ENCODE data around the gene SOX3. TPM values are rescaled to one million over a fixed set of nuclear protein-coding genes. Genes with fewer than 3 reads are reported as not detected.

The SOX3 gene
- total RNA-seq, 2 experiments from 2014 or later: not detected

- no peak overlapping the region for H3K4me2 ChIP-seq (ENCODE audit: low read length)
- TF ChIP-seq CTCF (conservative IDR thresholded peaks at IDR 0.05; ENCODE audit: low read length): no peak
- no peak for TF ChIP-seq EZH2phosphoT487 (IDR thresholded peaks at IDR 0.05; ENCODE audit: borderline replicate concordance, low read depth, low read length)
- intact Hi-C loops (cut with micrococcal nuclease; ENCODE audit: unreplicated experiment): no loop called here
- no peak overlapping the region for H2AFZ ChIP-seq (ENCODE audit: low read length)
- H3K9me3 ChIP-seq (ENCODE audit: low read length): no peaks in the 10 kb centered on the region
- ChIA-PET CTCF (ENCODE audit: unreplicated experiment) (no interaction called here), POLR2A (no interaction called here)
- no peaks in the 10 kb centered on the region for H3K9me2 ChIP-seq (ENCODE audit: insufficient read depth, low read length)
- no peaks in the 10 kb centered on the region for H3K79me2 ChIP-seq (ENCODE audit: insufficient read depth, low read depth, low read length)
- no peaks in the 10 kb centered on the region for H4K20me1 ChIP-seq (ENCODE audit: insufficient read depth, low read length)
- H3K36me3 ChIP-seq (ENCODE audit: insufficient read depth, low read length): no peaks in the 10 kb centered on the region
- H3K4me1 ChIP-seq (ENCODE audit: insufficient read depth, low read length, poor library complexity, severe bottlenecking): no peaks in the 10 kb centered on the region
- H3K4me3 ChIP-seq (ENCODE audit: low read depth, low read length, poor library complexity, severe bottlenecking): no peak overlapping the region
- BruUV-seq (replicated peaks): no TSS peak
- no peak overlapping the region for H3K27ac ChIP-seq (ENCODE audit: low read depth, low read length, poor library complexity, severe bottlenecking)
- no peak for DNase-seq (ENCODE audit: low spot score)
Observed at GRCh38 chrX:140514554-140514953, 9.7 kb upstream of the SOX3 start.

GRCh38 chrX:140510895-140511295 lies 6.0 kb upstream of the SOX3 start:
- Histone ChIP-seq H3K9me2 (ENCODE audit: insufficient read depth, low read length) (no peaks in the 10 kb centered on the region), H2AFZ (ENCODE audit: low read length) (no peak overlapping the region), H3K79me2 (ENCODE audit: insufficient read depth, low read depth, low read length) (no peaks in the 10 kb centered on the region), H4K20me1 (ENCODE audit: insufficient read depth, low read length) (no peaks in the 10 kb centered on the region), H3K4me2 (ENCODE audit: low read length) (no peak overlapping the region), H3K4me3 (ENCODE audit: low read depth, low read length, poor library complexity, severe bottlenecking) (no peak overlapping the region), H3K36me3 (ENCODE audit: insufficient read depth, low read length) (no peaks in the 10 kb centered on the region), H3K27ac (ENCODE audit: low read depth, low read length, poor library complexity, severe bottlenecking) (no peak overlapping the region), H3K4me1 (ENCODE audit: insufficient read depth, low read length, poor library complexity, severe bottlenecking) (no peaks in the 10 kb centered on the region), H3K9me3 (ENCODE audit: low read length) (no peaks in the 10 kb centered on the region)
- TF ChIP-seq CTCF (conservative IDR thresholded peaks at IDR 0.05; ENCODE audit: low read length) (no peak), EZH2phosphoT487 (IDR thresholded peaks at IDR 0.05; ENCODE audit: borderline replicate concordance, low read depth, low read length) (no peak)
- ChIA-PET CTCF (ENCODE audit: unreplicated experiment) (no interaction called here), POLR2A (no interaction called here)
- no peak for DNase-seq (ENCODE audit: low spot score)
- intact Hi-C loops (cut with micrococcal nuclease; ENCODE audit: unreplicated experiment): no loop called here
- BruUV-seq (replicated peaks): no TSS peak

- Histone ChIP-seq H3K4me1 (ENCODE audit: insufficient read depth, low read length, poor library complexity, severe bottlenecking) (no peaks in the 10 kb centered on the region), H3K4me3 (ENCODE audit: low read depth, low read length, poor library complexity, severe bottlenecking) (no peak overlapping the region), H3K27ac (ENCODE audit: low read depth, low read length, poor library complexity, severe bottlenecking) (no peak overlapping the region), H3K9me2 (ENCODE audit: insufficient read depth, low read length) (no peaks in the 10 kb centered on the region), H3K36me3 (ENCODE audit: insufficient read depth, low read length) (no peaks in the 10 kb centered on the region), H3K9me3 (ENCODE audit: low read length) (no peaks in the 10 kb centered on the region), H2AFZ (ENCODE audit: low read length) (no peak overlapping the region), H3K79me2 (ENCODE audit: insufficient read depth, low read depth, low read length) (no peaks in the 10 kb centered on the region), H4K20me1 (ENCODE audit: insufficient read depth, low read length) (no peaks in the 10 kb centered on the region), H3K4me2 (ENCODE audit: low read length) (no peak overlapping the region)
- intact Hi-C loops (cut with micrococcal nuclease; ENCODE audit: unreplicated experiment): no loop called here
- DNase-seq (ENCODE audit: low spot score): no peak
- ChIA-PET CTCF (ENCODE audit: unreplicated experiment) (no interaction called here), POLR2A (no interaction called here)
- BruUV-seq (replicated peaks): no TSS peak
- TF ChIP-seq EZH2phosphoT487 (IDR thresholded peaks at IDR 0.05; ENCODE audit: borderline replicate concordance, low read depth, low read length) (no peak), CTCF (conservative IDR thresholded peaks at IDR 0.05; ENCODE audit: low read length) (no peak)
Observed at GRCh38 chrX:140510306-140510676, 5.4 kb upstream of the SOX3 start.

All from OCI-LY7 (cell line).